Left renal pelvis (tissue), 4 donors: ENCODE data around the gene PLXNA2. TPM values are rescaled to one million over a fixed set of nuclear protein-coding genes. Genes with fewer than 3 reads are reported as not detected.
A peak's percentile ranks its signal among the peaks of the same experiment; 100 is the strongest.

Experiments
- DNase-seq, 4 donors: peaks; one replicate each; pipeline ENCODE4 v3.0.0-alpha.2; 2013; ENCODE audit warnings: low read depth in 4 of 4, low spot score in 3 of 4
- polyA plus RNA-seq, 4 donors: library from polyadenylated mRNA; unstranded; fragments of 120-200 nt; gene quantifications; one replicate each; pipeline ENCODE4 v1.2.1, GENCODE V29; 2013; ENCODE audit not compliant: insufficient read length in 4 of 4

Gene PLXNA2
- polyA plus RNA-seq, 4 donors, result 6.4 to 18.4 (median 13.7) TPM

DNA sequence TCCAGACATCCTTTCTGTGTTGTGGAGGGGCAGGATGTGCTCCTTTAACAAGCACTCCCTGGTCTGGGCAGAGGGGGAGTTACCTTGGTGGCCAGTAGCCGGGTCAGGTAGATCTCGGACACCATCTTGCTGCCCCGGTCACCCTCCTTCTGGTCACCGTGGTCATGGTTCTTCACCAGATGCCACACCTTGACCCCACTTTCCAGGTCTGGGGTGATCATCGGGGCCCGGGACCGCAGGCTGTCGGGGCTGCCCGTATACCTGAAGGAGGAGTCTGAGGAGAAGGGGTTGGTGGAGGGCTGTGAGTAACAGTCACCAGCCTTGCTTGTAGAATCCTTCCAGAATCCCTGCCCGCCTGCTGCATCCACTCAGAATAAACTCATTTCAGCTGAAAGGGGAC, 210.9 kb downstream of the PLXNA2 start:
- no peak for DNase-seq

DNA sequence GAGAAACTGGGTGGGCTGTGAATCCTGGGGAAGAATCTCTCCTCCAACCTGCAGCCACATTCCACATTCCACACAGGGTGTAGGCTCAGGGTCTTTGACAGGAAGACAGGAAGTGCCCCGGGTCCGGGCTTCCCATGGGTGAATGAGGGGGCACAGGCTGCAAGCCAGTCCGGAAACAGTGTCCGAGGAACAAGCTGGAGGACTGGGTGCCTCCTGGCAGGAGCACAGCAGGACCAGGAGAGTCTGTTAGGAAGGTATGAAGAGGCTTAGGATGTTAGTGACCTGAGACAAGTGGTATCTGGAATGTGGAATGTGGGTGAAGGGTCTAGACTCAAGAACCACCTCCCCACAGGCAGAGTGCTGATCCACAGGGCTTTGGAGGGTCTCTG, 212.3 kb downstream of the PLXNA2 start:
- DNase-seq, result no peak

DNA sequence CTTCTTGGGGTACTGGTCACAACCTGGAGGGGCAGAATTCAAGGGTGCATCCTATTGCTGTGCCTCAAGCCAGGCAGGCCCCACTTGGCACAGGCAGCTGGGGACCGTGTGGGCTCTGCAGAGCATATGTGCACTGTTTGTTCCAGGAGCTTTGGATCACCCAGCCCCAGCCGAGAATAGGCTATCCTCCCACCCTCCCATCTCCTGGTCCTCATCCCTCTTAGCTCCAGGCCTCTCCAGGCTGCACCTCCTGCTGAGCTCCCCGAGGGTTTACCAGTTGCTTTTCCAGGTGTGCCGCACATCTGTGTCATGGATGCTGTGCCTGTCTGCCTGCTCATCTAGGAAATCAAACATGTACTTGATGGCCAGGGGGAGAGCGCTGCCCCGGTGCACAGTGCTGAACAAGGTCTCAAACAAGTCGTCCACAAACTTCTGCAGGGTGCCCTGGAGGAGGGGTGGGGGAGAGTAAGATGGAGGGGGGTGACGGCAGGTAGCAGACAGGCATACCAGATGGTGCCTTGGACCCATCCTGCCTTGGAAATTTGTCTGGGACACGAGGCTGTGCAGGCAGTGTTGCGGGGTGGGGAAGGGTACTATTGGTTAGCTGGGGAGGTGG, 212.8 kb downstream of the PLXNA2 start:
- DNase-seq, result no peak

DNA sequence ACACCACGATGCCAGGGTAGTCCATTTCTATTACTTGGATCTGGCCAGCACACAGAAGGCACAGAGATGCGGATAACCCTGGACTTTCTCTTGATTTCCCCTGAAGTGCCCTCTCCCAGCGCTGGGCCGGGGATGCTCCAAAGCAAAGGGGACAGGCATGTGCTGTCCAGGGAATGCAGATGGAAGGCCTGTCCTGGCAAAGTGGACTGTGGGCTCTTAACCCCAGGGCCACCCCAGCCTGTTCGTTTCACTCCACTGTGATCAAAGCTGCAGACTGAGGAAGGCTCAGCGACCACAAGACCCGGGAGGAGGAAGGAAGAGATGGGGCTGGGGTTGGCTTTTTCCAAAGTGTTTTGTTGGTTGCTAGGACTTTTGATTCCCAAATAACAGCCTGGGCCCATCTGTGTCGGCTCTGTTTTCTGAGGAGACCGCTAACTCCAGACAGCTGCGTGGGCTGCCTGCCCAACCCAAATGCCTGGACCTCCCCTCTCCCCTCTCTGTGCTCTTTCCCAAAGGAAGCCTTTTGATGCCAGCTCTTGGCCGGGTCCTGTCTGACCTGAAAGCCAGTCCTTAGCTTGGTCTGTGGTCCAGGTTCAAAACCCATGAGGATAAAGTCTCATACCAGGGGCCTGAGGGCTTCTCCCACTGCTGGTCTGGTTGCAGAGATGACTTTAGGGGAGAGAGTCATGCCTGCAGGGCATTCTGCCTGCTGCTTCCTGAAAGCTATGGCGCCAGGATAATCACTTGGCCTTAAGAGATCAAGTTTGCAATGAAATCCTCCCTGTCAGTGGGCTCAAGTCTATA, 213.7 kb downstream of the PLXNA2 start:
- peak in 3 of 4 donors; percentile 35 to 59 (median 55) for DNase-seq

DNA sequence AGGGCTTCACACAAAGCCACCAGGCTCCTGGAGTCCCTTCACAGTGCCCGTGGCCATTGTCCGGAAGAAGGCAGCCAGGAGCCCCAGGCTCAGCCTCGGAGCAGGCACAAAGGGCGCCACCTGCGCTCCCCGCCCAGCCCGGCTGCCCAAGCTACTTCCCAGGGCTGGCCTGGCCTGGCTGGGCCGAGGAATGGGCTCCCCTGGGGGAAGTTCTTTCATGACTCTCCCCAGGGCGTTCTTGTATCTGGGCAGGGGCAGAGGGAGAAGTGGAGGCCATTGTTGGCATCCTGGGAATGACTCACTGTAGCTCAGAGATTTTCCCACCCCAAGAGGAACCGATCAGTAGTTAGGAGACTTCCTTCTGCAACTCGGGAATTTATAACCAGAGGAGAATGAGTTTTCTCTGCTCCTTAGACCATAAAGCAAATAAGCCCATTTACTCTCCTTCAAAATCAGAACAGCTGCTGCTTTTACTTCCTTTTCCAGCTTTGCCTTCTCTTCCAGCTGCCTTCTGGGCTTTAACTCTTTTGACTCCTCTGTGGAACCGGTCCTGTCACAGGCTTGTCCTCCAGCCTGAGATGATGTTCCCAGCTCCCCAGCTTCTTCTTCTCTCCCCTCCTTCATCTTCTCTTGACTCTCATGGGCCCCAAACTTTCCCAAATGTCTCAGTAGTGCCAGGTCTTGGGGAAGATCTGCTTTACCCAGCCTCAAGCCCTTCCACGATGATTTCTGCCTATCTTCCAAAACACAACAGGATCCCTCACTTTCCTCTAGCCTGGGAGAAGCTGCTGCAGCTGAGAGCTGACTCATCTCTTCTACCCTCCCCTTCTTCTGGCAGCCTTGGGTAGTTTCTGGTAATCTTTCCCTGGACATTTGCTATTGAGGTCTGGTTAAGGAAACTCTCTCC, 214.6 kb downstream of the PLXNA2 start:
- no peak for DNase-seq

DNA sequence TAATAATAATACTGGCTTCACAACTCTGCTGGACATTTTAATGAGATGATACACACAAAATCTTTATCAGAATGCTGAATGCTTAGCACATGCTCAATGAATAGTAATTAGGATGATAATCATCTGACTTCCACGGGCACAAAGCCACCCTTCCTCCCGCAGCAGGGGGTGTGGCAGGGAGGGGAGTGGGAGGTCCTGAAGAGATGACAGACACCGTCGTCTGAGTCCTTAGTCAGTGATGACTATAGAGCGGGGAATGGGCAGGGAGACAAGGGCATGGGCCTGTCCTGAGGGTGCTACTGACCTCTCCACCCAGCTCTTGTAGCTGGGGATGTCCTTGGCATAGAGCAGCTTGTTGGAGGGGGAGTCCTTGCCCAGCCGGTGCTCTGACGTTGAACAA, 215.7 kb downstream of the PLXNA2 start:
- no peak for DNase-seq

DNA sequence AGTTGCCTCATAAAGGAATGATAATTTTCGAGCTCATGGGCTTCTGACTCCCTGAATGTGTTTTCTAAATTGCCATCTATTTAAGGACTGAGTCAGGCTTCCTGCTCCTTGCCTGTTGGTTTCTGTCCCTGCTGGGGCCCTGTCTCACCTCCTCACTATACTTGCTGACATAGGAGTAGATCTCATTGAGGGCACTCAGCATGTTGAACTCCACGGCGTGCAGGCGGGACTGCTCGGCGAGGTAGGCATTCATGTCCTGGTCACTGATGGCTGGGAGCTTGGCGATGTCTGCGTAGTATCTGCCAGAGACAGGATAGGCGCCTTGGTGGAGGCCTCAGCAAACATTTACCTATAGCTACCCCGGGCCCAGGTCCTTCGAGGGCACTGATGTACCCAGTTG, 216.3 kb downstream of the PLXNA2 start:
- no peak for DNase-seq

DNA sequence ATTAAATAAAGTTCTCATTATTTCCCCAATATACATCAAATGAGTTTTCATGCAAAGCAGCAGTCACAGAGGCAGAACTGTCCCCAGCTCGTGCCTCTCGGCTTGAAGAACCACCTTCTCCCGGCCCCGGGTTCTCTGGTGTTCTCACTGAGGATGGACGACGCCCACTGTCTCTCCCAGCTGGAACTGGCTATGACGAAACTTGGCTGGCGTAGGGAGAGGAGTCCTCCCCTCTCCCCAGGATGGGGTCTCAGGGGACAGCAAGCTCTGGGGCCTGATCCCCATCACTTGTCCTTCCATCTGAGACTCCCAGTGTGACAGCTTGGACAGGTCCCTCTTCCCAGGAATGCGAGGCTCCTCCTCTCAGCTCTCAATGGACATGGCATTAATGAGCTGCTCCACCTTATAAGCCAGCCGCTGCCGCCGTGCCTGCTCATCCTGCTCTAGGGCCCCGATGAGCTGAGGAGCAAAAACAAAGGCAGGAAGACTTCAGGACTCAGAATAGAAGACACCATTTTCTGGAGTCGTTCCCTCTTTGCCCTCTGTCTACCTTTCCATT, 217.2 kb downstream of the PLXNA2 start:
- no peak for DNase-seq

DNA sequence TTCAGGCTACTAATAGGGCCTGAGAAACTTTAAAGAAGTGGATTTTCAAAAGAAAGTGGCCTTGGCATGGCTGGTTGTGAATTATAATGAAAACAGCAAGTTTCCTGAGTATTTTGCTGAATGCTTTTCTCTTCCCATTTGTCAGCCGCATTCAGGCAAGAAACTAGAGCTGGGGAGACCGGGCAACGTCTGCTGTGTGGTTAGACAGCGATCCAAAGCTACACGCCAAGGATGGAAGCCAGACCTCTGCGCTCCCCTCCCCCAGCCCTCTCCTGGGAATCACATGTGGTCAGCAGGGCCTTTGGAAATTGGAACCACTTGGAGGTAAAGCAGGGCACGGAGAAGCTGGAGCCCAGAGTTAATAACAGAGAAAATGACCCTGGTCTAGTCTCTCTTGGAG, 219.2 kb downstream of the PLXNA2 start:
- DNase-seq, result no peak

DNA sequence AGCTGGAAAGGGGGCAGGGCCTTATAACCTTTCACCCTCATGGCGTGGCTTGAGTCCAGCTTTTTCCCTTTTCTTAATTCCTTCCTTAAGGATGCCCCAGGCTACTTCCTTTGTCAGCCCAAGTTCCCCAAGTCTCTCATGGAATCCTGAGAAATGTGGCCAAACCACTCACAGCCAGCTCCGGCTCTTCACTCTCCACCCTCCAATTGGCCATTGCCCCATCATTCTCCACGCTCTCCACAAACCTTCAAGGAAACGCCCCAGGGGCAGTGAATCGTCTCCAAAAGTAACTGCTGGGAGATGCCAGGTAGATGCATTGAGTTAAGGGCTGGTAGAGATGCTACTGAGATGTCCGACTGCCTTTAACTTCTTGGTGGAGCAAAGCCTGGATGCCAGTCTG, 219.8 kb downstream of the PLXNA2 start:
- no peak for DNase-seq

DNA sequence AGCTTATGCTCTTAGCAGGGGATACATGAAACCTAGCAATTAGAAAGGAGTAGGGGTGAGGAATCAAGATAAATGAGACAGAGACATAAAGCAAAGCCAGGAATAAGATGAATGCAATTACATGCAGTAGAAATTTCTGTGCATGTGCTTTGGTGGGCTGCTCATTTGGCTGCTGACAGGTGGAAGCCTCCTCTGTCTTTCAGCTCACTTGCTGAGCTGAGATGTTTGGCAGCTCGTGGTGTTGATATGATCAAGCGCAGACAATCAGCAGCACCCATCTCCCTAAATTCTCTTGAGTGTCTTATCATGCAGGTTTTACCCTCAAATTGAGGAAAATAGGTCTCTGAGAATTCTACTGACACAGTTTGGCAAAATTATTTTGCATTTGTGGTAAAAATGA, 224.9 kb downstream of the PLXNA2 start:
- no peak for DNase-seq

DNA sequence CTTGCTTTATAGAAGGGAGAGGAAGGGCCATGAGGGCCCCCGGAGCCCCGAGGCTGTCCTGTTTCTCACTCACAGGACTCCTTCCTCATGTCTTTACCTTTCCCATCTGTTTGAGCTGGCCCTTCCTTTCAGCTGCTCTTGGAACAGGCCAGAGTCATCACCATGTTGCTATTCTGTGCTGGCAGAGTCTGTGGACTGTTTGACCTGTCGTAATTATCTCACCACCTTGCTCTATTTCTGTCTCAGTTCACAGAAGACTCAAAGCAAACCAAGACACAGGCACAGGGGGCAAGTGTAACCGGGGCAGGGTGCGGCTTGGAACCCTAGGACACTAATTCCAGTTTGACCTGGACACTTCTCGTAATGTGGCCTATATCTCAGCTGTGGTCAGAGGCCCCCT, 228.9 kb downstream of the PLXNA2 start:
- DNase-seq, result no peak

DNA sequence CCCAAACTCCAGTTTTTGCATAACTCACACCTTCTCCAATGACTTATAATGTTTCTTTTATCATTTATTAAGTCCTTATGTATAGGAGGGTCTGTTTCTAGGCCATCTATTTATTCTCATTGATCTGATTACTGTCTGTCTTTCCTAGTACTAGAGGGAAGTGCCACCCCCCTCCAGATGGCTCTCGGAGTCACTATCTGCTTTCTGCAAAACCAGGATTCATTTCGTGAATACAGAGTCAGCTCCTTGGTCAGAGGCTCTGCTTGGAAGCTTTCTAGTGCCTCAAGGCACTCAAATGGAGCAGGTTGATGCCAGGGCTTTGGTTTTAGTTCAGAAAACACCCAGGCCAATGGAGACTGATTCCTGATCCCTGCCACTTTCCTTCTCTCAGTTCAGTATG, 231.0 kb downstream of the PLXNA2 start:
- DNase-seq, result no peak

DNA sequence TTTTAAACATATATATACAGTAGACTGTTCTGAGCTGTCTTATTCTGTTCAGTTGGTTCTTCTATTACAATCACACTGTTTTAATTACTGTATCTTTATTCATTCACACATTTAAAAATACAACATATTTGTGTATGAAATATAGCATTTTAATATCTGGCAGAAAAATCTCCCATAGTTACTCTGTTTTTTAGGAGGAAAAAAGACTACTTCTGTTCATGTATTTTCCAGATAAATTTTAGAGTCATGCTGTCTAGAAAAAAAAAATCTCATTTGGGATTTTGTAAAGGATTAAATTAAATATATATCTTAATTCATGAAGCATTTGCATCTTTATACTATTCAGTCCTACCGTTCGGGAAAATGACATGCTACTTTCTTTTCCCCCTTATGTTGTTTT, 231.5 kb downstream of the PLXNA2 start:
- DNase-seq, result no peak

DNA sequence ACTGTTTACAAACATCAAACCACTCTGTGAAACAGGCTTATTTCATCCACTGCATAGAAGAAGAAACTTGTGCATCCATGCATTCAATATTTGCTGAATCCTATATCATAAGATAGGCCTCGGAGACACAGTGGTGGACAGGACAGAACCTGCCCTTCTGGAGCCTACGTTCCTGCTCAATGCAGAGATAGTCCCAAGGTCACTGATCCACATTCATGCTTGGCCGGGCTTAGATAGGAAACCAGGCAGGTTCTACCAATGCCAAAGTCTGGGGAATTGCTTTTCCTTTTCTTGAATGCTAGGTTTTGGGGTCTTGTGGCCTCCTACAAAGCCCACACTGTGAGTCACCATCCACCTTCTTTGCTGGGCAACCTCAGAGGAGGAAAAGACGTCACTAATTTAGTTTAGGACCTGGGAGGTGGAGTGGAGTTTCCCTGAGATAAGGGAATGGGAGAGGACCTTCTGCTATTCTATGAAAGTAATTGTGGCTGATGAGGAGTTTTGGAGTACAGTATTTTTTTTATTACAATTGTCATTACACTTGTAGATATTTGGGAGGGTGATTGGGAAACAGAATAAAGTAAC, 233.6 kb downstream of the PLXNA2 start:
- DNase-seq, result no peak

DNA sequence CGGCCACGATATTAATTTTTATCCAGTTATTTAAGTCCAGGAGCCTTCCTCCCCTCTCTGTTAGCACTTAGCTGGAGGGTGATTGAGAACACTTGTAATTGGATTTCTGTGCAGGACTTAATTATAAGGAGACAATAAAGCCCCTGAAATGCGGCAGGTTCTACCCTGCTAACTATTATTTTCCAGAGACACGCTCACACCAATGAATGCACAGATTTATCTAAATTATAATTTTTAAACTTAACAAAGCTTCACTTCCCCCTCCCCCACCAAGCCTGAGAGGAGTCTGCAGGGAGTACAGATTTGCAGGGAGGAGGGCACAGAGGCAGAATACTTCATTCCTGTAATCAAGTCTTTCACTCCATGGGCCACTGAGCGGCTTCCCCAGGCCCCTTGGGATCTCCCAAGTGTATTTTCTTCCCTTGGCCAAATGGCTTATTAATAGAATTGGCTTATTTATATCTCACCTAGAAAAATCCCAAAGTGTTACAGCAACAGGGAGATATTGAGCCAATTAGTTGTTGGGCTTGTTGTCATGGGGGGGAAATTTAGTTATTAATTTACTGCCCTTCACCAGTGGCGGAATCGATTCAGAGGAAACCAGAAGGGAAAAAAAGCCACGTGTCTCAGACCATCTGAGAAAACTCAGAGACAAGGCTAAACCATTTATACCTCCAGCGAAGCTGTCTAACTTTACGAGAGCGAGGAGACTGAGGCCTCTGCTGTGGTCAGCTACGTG, 234.3 kb downstream of the PLXNA2 start:
- no peak for DNase-seq

DNA sequence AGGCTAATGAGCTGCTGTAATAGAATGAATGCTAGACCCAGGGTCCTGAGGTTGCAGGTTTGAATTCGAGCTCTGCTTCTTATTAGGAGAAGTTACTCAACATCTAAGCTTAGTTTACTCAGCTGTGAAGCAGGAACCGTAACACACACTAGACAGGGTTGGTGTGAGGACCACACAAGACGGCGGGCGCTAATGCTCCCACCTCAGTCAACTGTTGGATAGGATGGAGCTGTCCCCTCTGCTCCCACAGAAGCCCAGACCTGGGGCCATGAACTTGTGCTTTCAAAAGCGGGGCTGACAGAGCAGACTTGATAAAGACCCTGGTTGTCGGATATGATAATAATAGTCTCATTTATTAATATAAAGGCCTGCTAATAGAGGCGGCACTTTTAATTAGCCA, 234.9 kb downstream of the PLXNA2 start:
- DNase-seq, result no peak

DNA sequence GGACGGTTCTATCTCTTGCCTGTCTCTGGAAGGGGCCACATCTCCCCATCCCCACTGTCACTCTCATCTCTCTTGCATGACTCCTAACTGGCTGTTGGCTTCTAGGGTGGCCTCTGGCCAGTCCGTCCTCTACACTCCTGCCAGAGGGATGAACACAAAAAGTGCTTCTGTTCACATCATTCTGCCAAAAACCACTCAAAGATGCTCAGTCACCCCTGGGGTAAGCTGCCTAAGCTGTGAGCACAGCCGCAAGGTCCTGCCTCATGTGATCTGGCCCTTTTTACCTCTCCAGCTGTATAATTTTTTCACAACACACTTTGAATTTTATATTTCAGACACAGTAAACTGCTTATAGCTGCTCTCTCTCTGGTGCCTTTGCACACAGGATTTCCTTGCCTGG, 235.7 kb downstream of the PLXNA2 start:
- no peak for DNase-seq

DNA sequence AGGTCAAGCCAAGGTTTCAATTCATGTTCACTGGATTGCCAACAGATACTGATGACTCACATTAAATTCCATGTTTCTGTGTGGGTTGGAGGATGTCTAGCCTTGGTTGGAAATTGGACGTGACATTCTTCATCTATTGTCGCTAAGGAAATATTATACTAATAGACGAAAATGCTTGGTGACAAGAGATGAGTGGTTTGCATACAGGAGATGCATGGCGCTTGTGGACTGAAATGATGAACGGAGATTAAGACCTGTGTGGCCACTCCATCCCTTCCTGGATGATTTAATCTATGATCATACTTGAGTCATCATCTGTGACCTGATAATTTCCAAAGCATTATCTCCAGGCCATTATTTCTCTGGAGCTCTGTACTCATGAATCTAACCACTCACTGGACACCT, 236.2 kb downstream of the PLXNA2 start:
- no peak for DNase-seq

DNA sequence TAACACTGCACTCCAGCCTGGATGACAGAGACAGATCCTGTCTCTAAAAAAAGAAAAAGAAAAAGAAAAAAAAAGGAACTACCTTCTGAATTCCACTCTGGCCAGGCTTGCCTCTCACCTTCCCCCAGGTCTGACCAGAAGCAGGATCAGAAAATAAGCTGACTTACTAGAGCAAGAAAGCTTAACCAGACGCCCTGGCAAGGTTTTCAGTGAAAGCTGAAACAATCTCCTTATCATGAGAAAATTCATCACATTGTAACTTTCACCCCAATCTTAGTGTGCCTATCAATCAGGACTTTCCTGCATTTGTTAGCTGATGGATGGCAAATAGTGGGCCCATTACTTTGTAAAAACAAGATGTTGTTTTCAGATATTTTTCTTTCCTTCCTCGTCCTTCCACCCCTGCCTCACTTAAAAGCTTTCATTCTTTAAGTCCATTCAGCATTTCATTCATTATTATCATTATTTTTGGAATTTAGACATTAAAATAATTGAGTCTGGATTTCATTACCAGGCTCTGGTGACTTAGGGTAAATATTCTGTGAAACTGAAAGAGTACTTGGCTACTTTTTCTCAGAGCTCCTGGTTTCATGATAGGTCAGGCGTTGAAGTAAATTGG, 236.8 kb downstream of the PLXNA2 start:
- no peak for DNase-seq
